Dermis microvascular lymphatic vessel endothelial cell (primary cell): ENCODE measurements around the gene ELP1. TPM values are rescaled to one million over a fixed set of nuclear protein-coding genes. Genes with fewer than 3 reads are reported as not detected.

Experiments used
- DNase-seq, 2 donors: peaks; one replicate each; pipeline versions ENCODE4 v3.0.0 to v3.0.0-alpha.2; 2010; ENCODE audit warnings: low read depth in 2 of 2
- total RNA-seq: library from RNA; depleted of rRNA; stranded (reverse); fragments of >200 nt; gene quantifications from 2 replicates; pipeline ENCODE4 v1.2.1, GENCODE V29; 2014

Gene ELP1
- total RNA-seq, 1 donor from 2014 or later = 25.5 TPM

- DNase-seq = no peak
Observed at GRCh38 chr9:108831496-108832178, 102.3 kb downstream of the ELP1 start.

- no peak for DNase-seq
Observed at GRCh38 chr9:108830272-108830671, 103.7 kb downstream of the ELP1 start.

GRCh38 chr9:108823829-108824228, 110.1 kb downstream of the ELP1 start:
- no peak for DNase-seq

Other genes starting within 250 kb of the ELP1 start
- gene ACTL7B, start 78.1 kb downstream of the ELP1 start, total RNA-seq = not detected in 2 replicates
- not detected in 2 replicates for gene ACTL7A, start 71.9 kb downstream of the ELP1 start, total RNA-seq
- gene ABITRAM, start 276 bp upstream of the ELP1 start, total RNA-seq = 2.7 and 3.2 TPM in 2 replicates
- gene CTNNAL1, start 79.4 kb upstream of the ELP1 start, total RNA-seq = 93.3 and 108 TPM in 2 replicates
- 49.2 and 68.5 TPM in 2 replicates for gene TMEM245, start 185.8 kb upstream of the ELP1 start, total RNA-seq
- under 0.01 TPM in 2 replicates for gene FRRS1L, start 233.1 kb upstream of the ELP1 start, total RNA-seq